HS-27A (cell line): ENCODE results near the gene LUC7L3.
"Not testable (repeated sequence)": the region's sequence is repeated elsewhere in the genome, so short reads cannot be mapped to it uniquely, and the experiment has no call there.

Source experiments
- DNase-seq: peaks from one replicate; pipeline ENCODE4 v3.0.0-alpha.2; 2012; ENCODE audit warnings: low read depth, missing footprints

LUC7L3 gene

GRCh38 chr17:50719144-50719923 lies at the start of gene LUC7L3:
Gene LUC7L3 (plus strand): TSS chr17:50719603. CDS start chr17:50719733, 130 bp downstream.
- peak; percentile 86 for DNase-seq

- no peak for DNase-seq
These were observed 47.3 kb upstream of the LUC7L3 start for GRCh38 chr17:50672071-50672470.

GRCh38 chr17:50672831-50673551 lies 46.4 kb upstream of the LUC7L3 start:
- no peak for DNase-seq

- DNase-seq: no peak
These were observed 44.2 kb upstream of the LUC7L3 start for GRCh38 chr17:50675190-50675589.

GRCh38 chr17:50675627-50676026 lies 43.8 kb upstream of the LUC7L3 start:
- DNase-seq: no peak

- no peak for DNase-seq
These were observed 43.1 kb upstream of the LUC7L3 start for GRCh38 chr17:50676065-50676975.

GRCh38 chr17:50677851-50678375 lies 41.5 kb upstream of the LUC7L3 start:
- no peak for DNase-seq

- no peak for DNase-seq
These were observed 40.3 kb upstream of the LUC7L3 start for GRCh38 chr17:50679008-50679544.

GRCh38 chr17:50680126-50680525 lies 39.3 kb upstream of the LUC7L3 start:
- DNase-seq: no peak

GRCh38 chr17:50680543-50681262 lies 38.7 kb upstream of the LUC7L3 start:
- DNase-seq: not testable (repeated sequence)

GRCh38 chr17:50681263-50682200 lies 37.9 kb upstream of the LUC7L3 start:
- DNase-seq: peak; percentile 49

- DNase-seq: no peak
These were observed 37.0 kb upstream of the LUC7L3 start for GRCh38 chr17:50682441-50682840.

- DNase-seq: no peak
These were observed 36.5 kb upstream of the LUC7L3 start for GRCh38 chr17:50682938-50683337.

GRCh38 chr17:50683434-50684287 lies 35.7 kb upstream of the LUC7L3 start:
- DNase-seq: no peak

GRCh38 chr17:50684288-50684611 lies 35.2 kb upstream of the LUC7L3 start:
- DNase-seq: no peak

- DNase-seq: no peak
These were observed 34.6 kb upstream of the LUC7L3 start for GRCh38 chr17:50684612-50685333.

- DNase-seq: no peak
These were observed 34.1 kb upstream of the LUC7L3 start for GRCh38 chr17:50685334-50685665.

GRCh38 chr17:50685691-50686493 lies 33.5 kb upstream of the LUC7L3 start:
- DNase-seq: no peak
